Endothelial cell of umbilical vein (primary cell): Measurements from ENCODE around the gene JAKMIP1. TPM values are rescaled to one million over a fixed set of nuclear protein-coding genes. Genes with fewer than 3 reads are reported as not detected.

Experiments
- BruUV-seq: library from RNA; stranded (reverse); fragments of 400-500 nt; replicated peaks from 2 replicates; lab custom pipeline; 2021; lab: Mats Ljungman, UMichigan
- CTCF ChIA-PET: fragments of 300-600, 350-600 bp; sonication (Branson Sonifier 250); formaldehyde crosslinking; loops from one replicate; lab custom pipeline; 2021; ENCODE audit warnings: antibody characterized with exemption, inconsistent platforms; lab: Charles Lee
- POLR2A ChIA-PET: fragments of 300-600, 350-600 bp; sonication (Branson Sonifier 250); formaldehyde crosslinking; loops from one replicate; lab custom pipeline; 2021; ENCODE audit warnings: antibody characterized with exemption, inconsistent platforms; lab: Charles Lee
- DNase-seq: peaks from one replicate; pipeline ENCODE4 v3.0.0-alpha.2; 2011; ENCODE audit warnings: low read depth, low spot score
- FAIRE-seq: peaks from 2 replicates; lab custom pipeline; 2011; peaks lifted over from hg19 to GRCh38; lab: Jason Lieb, UNC
- H2AFZ ChIP-seq: 2 replicates; pipeline ENCODE4 v1.6.0; 2012; ENCODE audit warnings: low read depth, low read length, control low read depth, inconsistent platforms
- H3K27ac ChIP-seq: 2 replicates; pipeline ENCODE4 v1.5.1; 2011; ENCODE audit warnings: low read depth, mild to moderate bottlenecking, control low read depth, low read length, moderate library complexity; ENCODE audit not compliant: insufficient read depth
- H3K27me3 ChIP-seq, 2 experiments: 2 replicates each; pipeline versions ENCODE4 v1.6.0 to v1.6.1; 2011; ENCODE audit warnings: low read length in 2 of 2, mixed read lengths in 1 of 2; ENCODE audit not compliant: control insufficient read depth in 2 of 2, insufficient read depth in 2 of 2
- H3K36me3 ChIP-seq, 2 experiments: 2 replicates in 1 of 2; 3 replicates in 1 of 2; pipeline ENCODE4 v1.5.1; 2011; ENCODE audit warnings: low read length in 2 of 2, mild to moderate bottlenecking in 1 of 2, moderate library complexity in 1 of 2; ENCODE audit not compliant: control insufficient read depth in 2 of 2, insufficient read depth in 2 of 2; ENCODE audit errors: extremely low read depth in 1 of 2
- H3K4me1 ChIP-seq: 3 replicates; pipeline ENCODE4 v1.5.1; 2011; ENCODE audit warnings: mild to moderate bottlenecking, low read length; ENCODE audit not compliant: control insufficient read depth, insufficient read depth; ENCODE audit errors: extremely low read depth
- H3K4me2 ChIP-seq: 2 replicates; pipeline ENCODE4 v1.6.1; 2011; ENCODE audit warnings: low read length, control low read depth, mixed read lengths; ENCODE audit not compliant: insufficient read depth
- H3K4me3 ChIP-seq, 3 experiments: fragments of 200-600 bp in 1 of 3; sonication (generic), shearing (Covaris generic) in 1 of 3; replicated peaks in 1 of 3; 2 replicates each; pipeline ENCODE4 v1.5.1; 2011 to 2016; ENCODE audit warnings: control low read depth in 3 of 3, low read length in 3 of 3, mild to moderate bottlenecking in 2 of 3, inconsistent platforms in 1 of 3, low read depth in 1 of 3, moderate library complexity in 1 of 3; ENCODE audit not compliant: insufficient read depth in 1 of 3
- H3K79me2 ChIP-seq: 2 replicates; pipeline ENCODE4 v1.6.0; 2012; ENCODE audit warnings: low read length, inconsistent platforms; ENCODE audit not compliant: control insufficient read depth, insufficient read depth
- H3K9ac ChIP-seq: replicated peaks from 2 replicates; pipeline ENCODE3; 2011; ENCODE audit warnings: low read length, control low read depth; ENCODE audit not compliant: insufficient read depth; ENCODE audit errors: extremely low read depth
- H3K9me1 ChIP-seq: replicated peaks from 3 replicates; pipeline ENCODE4 v1.6.0; 2011; ENCODE audit warnings: mild to moderate bottlenecking, low read length; ENCODE audit not compliant: control insufficient read depth, insufficient read depth; ENCODE audit errors: extremely low read depth
- H3K9me3 ChIP-seq: replicated peaks from 2 replicates; pipeline ENCODE4 v1.5.1; 2012; ENCODE audit warnings: low read length, inconsistent platforms; ENCODE audit not compliant: control insufficient read depth, insufficient read depth
- H4K20me1 ChIP-seq: replicated peaks from 2 replicates; pipeline ENCODE3; 2011; ENCODE audit warnings: mild to moderate bottlenecking, low read length; ENCODE audit not compliant: control insufficient read depth, insufficient read depth; ENCODE audit errors: extremely low read depth
- EZH2 ChIP-seq: IDR thresholded peaks from 2 replicates; pipeline ENCODE4 v1.6.1; 2012; ENCODE audit warnings: borderline replicate concordance, low read depth, mild to moderate bottlenecking, moderate library complexity, low read length, inconsistent platforms; ENCODE audit not compliant: severe bottlenecking
- FOS ChIP-seq: IDR thresholded peaks from 2 replicates; pipeline ENCODE4 v1.6.1; 2011; ENCODE audit warnings: mild to moderate bottlenecking, low read length, moderate library complexity, borderline replicate concordance; ENCODE audit not compliant: insufficient read depth
- JUN ChIP-seq: IDR thresholded peaks from 2 replicates; pipeline ENCODE4 v1.6.1; 2011; ENCODE audit warnings: borderline replicate concordance, low read depth; ENCODE audit not compliant: insufficient read length, insufficient read depth
- MYC ChIP-seq: IDR thresholded peaks from one replicate; pipeline ENCODE4 v1.6.1; 2011; ENCODE audit warnings: mild to moderate bottlenecking, low read depth, low read length
- POLR2A ChIP-seq: IDR thresholded peaks from 2 replicates; pipeline ENCODE4 v1.6.1; 2012; ENCODE audit warnings: low read depth, mild to moderate bottlenecking, control low read depth, low read length
- POLR2AphosphoS5 ChIP-seq: IDR thresholded peaks from 2 replicates; pipeline ENCODE4 v1.6.1; 2012; ENCODE audit warnings: low read depth, mild to moderate bottlenecking, control low read depth, low read length, moderate library complexity; ENCODE audit not compliant: insufficient read depth
- dilution Hi-C: fragments of 300-500 bp; cut with MboI; formaldehyde crosslinking; loops from one replicate; pipeline ENCODE4 v1.15.0; 2019; ENCODE audit warnings: low sequenced_read_pairs; ENCODE audit not compliant: extremely low pct_ligation_motif_present
- intact Hi-C: fragments of 100-400 bp; cut with micrococcal nuclease; formaldehyde crosslinking; loops from one replicate; pipeline ENCODE4 v1.10.0; 2022
- polyA plus RNA-seq, 4 experiments: library from polyadenylated mRNA; depleted of rRNA in 3 of 4; stranded (reverse) in 3 of 4; unstranded in 1 of 4; fragments of >200 nt; gene quantifications; 2 replicates each; pipeline versions ENCODE4 v1.2.1 to v1.2.3, GENCODE V29; 2011 to 2012; ENCODE audit warnings: missing spikeins in 1 of 4
- total RNA-seq: library from RNA; stranded (reverse); gene quantifications from 2 replicates; pipeline ENCODE4 v1.2.3, GENCODE V29; 2021
- TF ChIP-seq, protein P1 (sequence below), 2 donors: IDR thresholded peaks; 1 replicate in 1 of 2; 2 replicates in 1 of 2; pipeline ENCODE4 v1.5.1; 2011; ENCODE audit warnings: low read length in 2 of 2, mild to moderate bottlenecking in 2 of 2, moderate library complexity in 2 of 2, control low read depth in 1 of 2, inconsistent platforms in 1 of 2, low read depth in 1 of 2; ENCODE audit not compliant: insufficient read depth in 1 of 2; ENCODE audit errors: extremely low read depth in 1 of 2
- TF ChIP-seq, protein P2 (sequence below): IDR thresholded peaks from 2 replicates; pipeline ENCODE4 v1.6.1; 2011; ENCODE audit not compliant: insufficient read depth, insufficient read length

JAKMIP1 gene
- total and polyA plus RNA-seq, 2 donors (not counting 3 experiments of a cell fraction or from before 2014, with no cell fraction given), result not detected

DNA sequence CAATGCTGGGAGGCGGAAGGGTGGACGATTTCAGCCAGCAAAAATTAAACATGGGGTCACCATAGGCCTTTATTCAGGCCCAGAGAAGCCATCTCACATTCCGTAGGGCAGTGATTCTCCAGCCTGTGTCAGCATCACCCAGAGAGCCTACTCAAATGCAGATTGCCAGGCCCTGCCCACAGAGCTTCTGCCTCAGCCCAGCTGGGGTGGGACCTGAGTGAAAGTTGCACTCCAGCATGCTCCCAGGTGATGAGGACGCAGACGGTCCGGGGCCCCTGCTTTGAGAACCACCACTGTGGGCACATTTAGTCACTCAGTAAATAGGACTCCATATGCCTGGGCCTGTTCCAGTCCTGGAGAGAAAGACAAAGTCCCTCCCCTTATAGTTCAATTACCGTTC lies 169.7 kb downstream of the JAKMIP1 start:
- Histone ChIP-seq H3K79me2 (no peaks in the 10 kb centered on the region), H3K36me3 (no peaks in the 10 kb centered on the region), H3K27me3 (no peaks in the 10 kb centered on the region), H3K4me2 (no peak overlapping the region), H3K27ac (no peak overlapping the region), H2AFZ (no peak overlapping the region), H3K4me1 (no peaks in the 10 kb centered on the region), H3K9me3 (no peaks in the 10 kb centered on the region), H3K9me1 (no peaks in the 10 kb centered on the region), H3K4me3 (no peak overlapping the region), H3K9ac (no peak overlapping the region), H4K20me1 (no peaks in the 10 kb centered on the region)
- no TSS peak for BruUV-seq
- DNase-seq, result no peak
- ChIA-PET CTCF (no interaction called here), POLR2A (no interaction called here)
- dilution Hi-C loops, result no loop called here
- TF ChIP-seq POLR2AphosphoS5 (no peak), MYC (no peak), EZH2 (no peak), JUN (no peak), POLR2A (no peak), FOS (no peak)
- TF ChIP-seq, protein P1, sequence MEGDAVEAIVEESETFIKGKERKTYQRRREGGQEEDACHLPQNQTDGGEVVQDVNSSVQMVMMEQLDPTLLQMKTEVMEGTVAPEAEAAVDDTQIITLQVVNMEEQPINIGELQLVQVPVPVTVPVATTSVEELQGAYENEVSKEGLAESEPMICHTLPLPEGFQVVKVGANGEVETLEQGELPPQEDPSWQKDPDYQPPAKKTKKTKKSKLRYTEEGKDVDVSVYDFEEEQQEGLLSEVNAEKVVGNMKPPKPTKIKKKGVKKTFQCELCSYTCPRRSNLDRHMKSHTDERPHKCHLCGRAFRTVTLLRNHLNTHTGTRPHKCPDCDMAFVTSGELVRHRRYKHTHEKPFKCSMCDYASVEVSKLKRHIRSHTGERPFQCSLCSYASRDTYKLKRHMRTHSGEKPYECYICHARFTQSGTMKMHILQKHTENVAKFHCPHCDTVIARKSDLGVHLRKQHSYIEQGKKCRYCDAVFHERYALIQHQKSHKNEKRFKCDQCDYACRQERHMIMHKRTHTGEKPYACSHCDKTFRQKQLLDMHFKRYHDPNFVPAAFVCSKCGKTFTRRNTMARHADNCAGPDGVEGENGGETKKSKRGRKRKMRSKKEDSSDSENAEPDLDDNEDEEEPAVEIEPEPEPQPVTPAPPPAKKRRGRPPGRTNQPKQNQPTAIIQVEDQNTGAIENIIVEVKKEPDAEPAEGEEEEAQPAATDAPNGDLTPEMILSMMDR (IDR thresholded peaks at IDR 0.05; ENCODE audit: extremely low read depth in 1 of 2, insufficient read depth in 1 of 2, low read depth in 1 of 2, low read length in 2 of 2), result no peak
- TF ChIP-seq, protein P2, sequence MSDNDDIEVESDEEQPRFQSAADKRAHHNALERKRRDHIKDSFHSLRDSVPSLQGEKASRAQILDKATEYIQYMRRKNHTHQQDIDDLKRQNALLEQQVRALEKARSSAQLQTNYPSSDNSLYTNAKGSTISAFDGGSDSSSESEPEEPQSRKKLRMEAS, result no peak
- FAIRE-seq, result no peak
- intact Hi-C loops, result no loop called here
